DOHH2 (cell line): ENCODE results near the gene KRTAP5-7.

Experiments
- CTCF ChIP-seq: fragments of 200-600 bp; sonication (generic); IDR thresholded peaks from one replicate; pipeline ENCODE4 v1.5.1; 2014; ENCODE audit warnings: antibody characterized with exemption, mild to moderate bottlenecking, low read depth, low read length; ENCODE audit not compliant: poor library complexity, severe bottlenecking
- EZH2phosphoT487 ChIP-seq: fragments of 200-600 bp; sonication (generic); IDR thresholded peaks from 2 replicates; pipeline ENCODE4 v1.6.1; 2017; ENCODE audit warnings: borderline replicate concordance, mild to moderate bottlenecking, antibody characterized with exemption, low read length, moderate library complexity, mixed read lengths

GRCh38 chr11:71575723-71576424, 48.8 kb downstream of the KRTAP5-7 start:
- TF ChIP-seq CTCF (no peak), EZH2phosphoT487 (no peak)
